Transverse colon (tissue), 4 donors: ENCODE results near the gene OR1S2.

Source experiments
- POLR2A ChIP-seq: fragments of 450-650 bp; IDR thresholded peaks from one replicate; pipeline ENCODE4 v1.6.1; 2016; ENCODE audit warnings: antibody characterized with exemption, mild to moderate bottlenecking, moderate library complexity
- POLR2AphosphoS5 ChIP-seq, 3 donors: sonication (generic); formaldehyde crosslinking; IDR thresholded peaks; one replicate each; pipeline ENCODE4 v1.6.1; 2016; ENCODE audit warnings: antibody characterized with exemption in 3 of 3
- TF ChIP-seq, protein P1 (sequence below), 5 experiments: fragments of 200-600 bp in 3 of 5; fragments of 450-650 bp in 2 of 5; sonication (generic) in 3 of 5; IDR thresholded peaks; 1 replicate in 2 of 5; 2 replicates in 3 of 5; pipeline ENCODE4 v1.5.1; 2016 to 2017; ENCODE audit warnings: antibody characterized with exemption in 5 of 5, inconsistent platforms in 3 of 5, mild to moderate bottlenecking in 2 of 5, moderate library complexity in 1 of 5

DNA sequence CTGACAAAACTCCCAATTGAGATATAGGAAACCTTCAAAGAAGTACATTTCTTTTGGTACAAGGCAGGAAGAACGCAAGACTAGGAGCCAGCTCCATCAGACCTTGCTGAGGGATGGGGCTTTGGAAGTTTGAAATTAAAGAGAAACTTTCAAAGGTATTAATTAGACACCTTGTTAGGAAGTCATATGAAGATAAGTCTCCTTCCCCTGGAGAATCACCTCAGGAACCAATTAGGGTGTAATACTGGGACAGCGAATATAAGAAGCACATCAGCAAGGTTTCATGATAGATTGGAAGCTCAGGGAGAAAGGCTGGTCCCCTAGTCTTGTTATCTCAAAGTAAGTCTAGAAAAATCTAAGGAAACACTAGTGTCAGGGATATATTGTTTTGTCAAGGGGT is 15.2 kb downstream of the OR1S2 start, which contains the start of gene OR9Q2:
- TF ChIP-seq POLR2A = no peak
- TF ChIP-seq POLR2AphosphoS5 (IDR thresholded peaks at IDR 0.05) = no peak
- TF ChIP-seq, protein P1, sequence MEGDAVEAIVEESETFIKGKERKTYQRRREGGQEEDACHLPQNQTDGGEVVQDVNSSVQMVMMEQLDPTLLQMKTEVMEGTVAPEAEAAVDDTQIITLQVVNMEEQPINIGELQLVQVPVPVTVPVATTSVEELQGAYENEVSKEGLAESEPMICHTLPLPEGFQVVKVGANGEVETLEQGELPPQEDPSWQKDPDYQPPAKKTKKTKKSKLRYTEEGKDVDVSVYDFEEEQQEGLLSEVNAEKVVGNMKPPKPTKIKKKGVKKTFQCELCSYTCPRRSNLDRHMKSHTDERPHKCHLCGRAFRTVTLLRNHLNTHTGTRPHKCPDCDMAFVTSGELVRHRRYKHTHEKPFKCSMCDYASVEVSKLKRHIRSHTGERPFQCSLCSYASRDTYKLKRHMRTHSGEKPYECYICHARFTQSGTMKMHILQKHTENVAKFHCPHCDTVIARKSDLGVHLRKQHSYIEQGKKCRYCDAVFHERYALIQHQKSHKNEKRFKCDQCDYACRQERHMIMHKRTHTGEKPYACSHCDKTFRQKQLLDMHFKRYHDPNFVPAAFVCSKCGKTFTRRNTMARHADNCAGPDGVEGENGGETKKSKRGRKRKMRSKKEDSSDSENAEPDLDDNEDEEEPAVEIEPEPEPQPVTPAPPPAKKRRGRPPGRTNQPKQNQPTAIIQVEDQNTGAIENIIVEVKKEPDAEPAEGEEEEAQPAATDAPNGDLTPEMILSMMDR (IDR thresholded peaks at IDR 0.05) = no peak
